Endodermal cell (in vitro differentiated cells): ENCODE measurements around the gene IGIP. TPM values are rescaled to one million over a fixed set of nuclear protein-coding genes. Genes with fewer than 3 reads are reported as not detected.

Experiments used
- DNase-seq: peaks from one replicate; pipeline ENCODE4 v3.0.0-alpha.2; 2017
- H3K27ac ChIP-seq: 2 replicates; pipeline ENCODE4 v1.5.1; 2013; ENCODE audit warnings: mild to moderate bottlenecking, low read depth, low read length, moderate library complexity
- H3K27me3 ChIP-seq: 2 replicates; pipeline ENCODE4 v1.6.1; 2013; ENCODE audit warnings: mild to moderate bottlenecking, low read length, moderate library complexity; ENCODE audit not compliant: insufficient read depth, control insufficient read depth, poor library complexity, severe bottlenecking
- H3K36me3 ChIP-seq: 2 replicates; pipeline ENCODE4 v1.7.0; 2013; ENCODE audit warnings: mild to moderate bottlenecking, low read length, moderate library complexity; ENCODE audit not compliant: control insufficient read depth, insufficient read depth
- H3K4me1 ChIP-seq: one replicate; pipeline ENCODE4 v1.7.0; 2013; ENCODE audit warnings: low read length; ENCODE audit not compliant: control insufficient read depth, insufficient read depth
- H3K4me3 ChIP-seq: 2 replicates; pipeline ENCODE4 v1.5.1; 2013; ENCODE audit warnings: mild to moderate bottlenecking, low read length, moderate library complexity
- H3K9ac ChIP-seq: 2 replicates; pipeline ENCODE4 v1.6.1; 2013; ENCODE audit warnings: mild to moderate bottlenecking, low read length, moderate library complexity; ENCODE audit not compliant: poor library complexity, severe bottlenecking; ENCODE audit errors: extremely low read depth
- H3K9me3 ChIP-seq: 2 replicates; pipeline ENCODE4 v1.6.1; 2013; ENCODE audit warnings: mild to moderate bottlenecking, low read length, moderate library complexity; ENCODE audit not compliant: control insufficient read depth
- H3K27ac Mint-ChIP-seq: 2 replicates; pipeline ENCODE4 v1.8.0; 2020; ENCODE audit warnings: mixed read lengths
- H3K27me3 Mint-ChIP-seq: 2 replicates; pipeline ENCODE4 v1.8.0; 2021; ENCODE audit warnings: mild to moderate bottlenecking, mixed read lengths; ENCODE audit not compliant: insufficient read depth
- H3K36me3 Mint-ChIP-seq: 2 replicates; pipeline ENCODE4 v1.8.0; 2020; ENCODE audit warnings: low read depth, mixed read lengths
- H3K4me1 Mint-ChIP-seq: 2 replicates; pipeline ENCODE4 v1.8.0; 2020; ENCODE audit warnings: mixed read lengths
- H3K4me3 Mint-ChIP-seq: 2 replicates; pipeline ENCODE4 v1.8.0; 2020; ENCODE audit warnings: mild to moderate bottlenecking, moderate library complexity, mixed read lengths
- H3K9me3 Mint-ChIP-seq: 2 replicates; pipeline ENCODE4 v1.8.0; 2020; ENCODE audit warnings: mild to moderate bottlenecking, mixed read lengths
- WGBS, 2 experiments: methylation state at CpG; one replicate each; pipeline versions ENCODE4 v1.1.5 to v1.1.7; 2013; ENCODE audit warnings: missing lambda C conversion rate in 2 of 2, mixed read lengths in 1 of 2; ENCODE audit not compliant: insufficient coverage in 1 of 2, insufficient read length in 1 of 2; 5-methylcytosine and 5-hydroxymethylcytosine counted together
- total RNA-seq, 2 donors: library from RNA; stranded (reverse); fragmentation: NEBNext Ultra II Directional in 1 of 2; extraction: Animal tissue kit (Norgen Biotek cat#: 25700) in 1 of 2; gene quantifications; 2 replicates in 1 of 2; 3 replicates in 1 of 2; pipeline ENCODE4 v1.2.1, GENCODE V29; 2021
- TF ChIP-seq, protein P1 (sequence below): fragments of 200-600 bp; sonication (generic); conservative IDR thresholded peaks from 2 replicates; pipeline ENCODE4 v1.5.0; 2021; ENCODE audit warnings: antibody characterized with exemption, mild to moderate bottlenecking

IGIP gene
- total RNA-seq, 2 donors from 2014 or later = 2.0 to 2.5 TPM

- no peak overlapping the region for H3K27ac Mint-ChIP-seq
- no peak overlapping the region for H3K9ac ChIP-seq
- H3K36me3 Mint-ChIP-seq = no peaks in the 10 kb centered on the region
- no peak overlapping the region for H3K4me3 ChIP-seq
- no peaks in the 10 kb centered on the region for H3K36me3 ChIP-seq
- TF ChIP-seq, protein P1, sequence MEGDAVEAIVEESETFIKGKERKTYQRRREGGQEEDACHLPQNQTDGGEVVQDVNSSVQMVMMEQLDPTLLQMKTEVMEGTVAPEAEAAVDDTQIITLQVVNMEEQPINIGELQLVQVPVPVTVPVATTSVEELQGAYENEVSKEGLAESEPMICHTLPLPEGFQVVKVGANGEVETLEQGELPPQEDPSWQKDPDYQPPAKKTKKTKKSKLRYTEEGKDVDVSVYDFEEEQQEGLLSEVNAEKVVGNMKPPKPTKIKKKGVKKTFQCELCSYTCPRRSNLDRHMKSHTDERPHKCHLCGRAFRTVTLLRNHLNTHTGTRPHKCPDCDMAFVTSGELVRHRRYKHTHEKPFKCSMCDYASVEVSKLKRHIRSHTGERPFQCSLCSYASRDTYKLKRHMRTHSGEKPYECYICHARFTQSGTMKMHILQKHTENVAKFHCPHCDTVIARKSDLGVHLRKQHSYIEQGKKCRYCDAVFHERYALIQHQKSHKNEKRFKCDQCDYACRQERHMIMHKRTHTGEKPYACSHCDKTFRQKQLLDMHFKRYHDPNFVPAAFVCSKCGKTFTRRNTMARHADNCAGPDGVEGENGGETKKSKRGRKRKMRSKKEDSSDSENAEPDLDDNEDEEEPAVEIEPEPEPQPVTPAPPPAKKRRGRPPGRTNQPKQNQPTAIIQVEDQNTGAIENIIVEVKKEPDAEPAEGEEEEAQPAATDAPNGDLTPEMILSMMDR = no peak
- no peak for DNase-seq
- H3K27me3 Mint-ChIP-seq = peaks cover 10% of the 10 kb centered on the region
- H3K4me3 Mint-ChIP-seq = no peak overlapping the region
- H3K27me3 ChIP-seq = peaks cover 10% of the 10 kb centered on the region
- 100% methylated on average over 1 of the region's 1 CpG; no CpG with 5 or more reads in 1 of the 2 experiments for WGBS, 2 experiments
- peaks cover 3% of the 10 kb centered on the region for H3K4me1 ChIP-seq
- no peaks in the 10 kb centered on the region for H3K9me3 ChIP-seq
- H3K9me3 Mint-ChIP-seq = no peaks in the 10 kb centered on the region
- peaks cover 35% of the 10 kb centered on the region for H3K4me1 Mint-ChIP-seq
- H3K27ac ChIP-seq = no peak overlapping the region
Measured at GRCh38 chr5:140178086-140178410, 52.3 kb downstream of the IGIP start.

GRCh38 chr5:140178482-140179116 lies 52.9 kb downstream of the IGIP start:
- H3K9me3 Mint-ChIP-seq = no peaks in the 10 kb centered on the region

More at GRCh38 chr5:140178482-140179116, 52.9 kb downstream of the IGIP start:
- 79 to 87% methylated on average over 3 to 6 of the region's 6 CpGs for WGBS, 2 experiments
- Histone ChIP-seq H3K4me1 (peaks cover 3% of the 10 kb centered on the region), H3K36me3 (no peaks in the 10 kb centered on the region), H3K9me3 (no peaks in the 10 kb centered on the region), H3K9ac (no peak overlapping the region), H3K27me3 (peaks cover 11% of the 10 kb centered on the region), H3K4me3 (no peak overlapping the region), H3K27ac (no peak overlapping the region)
- Mint-ChIP-seq H3K27me3 (peaks cover 4% of the 10 kb centered on the region), H3K4me3 (no peak overlapping the region), H3K4me1 (peaks cover 35% of the 10 kb centered on the region), H3K36me3 (no peaks in the 10 kb centered on the region), H3K27ac (no peak overlapping the region)
- DNase-seq = no peak
- TF ChIP-seq, protein P1 = no peak

Other genes starting within 250 kb of the IGIP start
- gene NRG2, start 82.6 kb upstream of the IGIP start, total RNA-seq = 10 to 100 TPM; 10.8 to 12.5 TPM
- 1 to 10 TPM; 6.8 to 7.7 TPM for gene PURA, start 11.8 kb upstream of the IGIP start, total RNA-seq
- 10 to 100 TPM; 30.7 to 38.1 TPM for gene CYSTM1, start 49.3 kb downstream of the IGIP start, total RNA-seq
- gene PFDN1, start 177.2 kb downstream of the IGIP start, total RNA-seq = 10 to 100 TPM; 62.9 to 64.4 TPM
- gene HBEGF, start 220.7 kb downstream of the IGIP start, total RNA-seq = 1 to 10 TPM; 1.4 to 2.1 TPM
- gene SLC4A9, start 234.3 kb downstream of the IGIP start, total RNA-seq = 1 to 10 TPM in 1 of 2 donors, under 1 TPM in 1; 0.79 to 1.4 TPM